SK-N-MC (cell line): ENCODE measurements around the gene APOOL.

Experiments used
- EZH2 ChIP-seq: fragments of 200-600 bp; sonication (generic); IDR thresholded peaks from one replicate; pipeline ENCODE4 v1.6.1; 2017; ENCODE audit warnings: antibody characterized with exemption
- FOXP2 ChIP-seq: optimal IDR thresholded peaks from 2 replicates; pipeline ENCODE3; 2011; ENCODE audit warnings: mild to moderate bottlenecking, moderate library complexity; ENCODE audit not compliant: insufficient read depth; ENCODE audit errors: extremely low read length, control extremely low read depth
- POLR2AphosphoS5 ChIP-seq: IDR thresholded peaks from 2 replicates; pipeline ENCODE4 v1.6.1; 2012; ENCODE audit warnings: mild to moderate bottlenecking, low read depth, low read length, borderline replicate concordance

DNA sequence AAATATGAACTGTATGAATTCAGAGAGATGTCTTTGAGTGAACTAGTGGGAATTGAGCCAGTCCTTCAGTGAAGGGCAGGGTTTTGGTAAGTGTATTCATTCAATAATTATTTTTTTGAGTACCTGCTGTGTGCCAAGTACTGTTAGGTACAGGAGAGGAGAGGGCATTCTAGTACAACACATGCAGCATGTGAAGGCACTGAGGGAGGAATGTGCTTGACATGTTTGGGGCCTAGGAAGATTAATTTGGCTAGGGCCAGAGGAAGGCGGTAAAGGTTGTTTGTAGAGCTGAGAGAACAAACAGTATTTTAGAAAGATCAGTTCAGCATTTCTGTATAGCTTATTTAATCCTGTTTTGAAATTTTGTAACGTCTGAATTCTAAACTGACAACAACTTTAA is 27.8 kb downstream of the APOOL start:
- TF ChIP-seq EZH2 (no peak), POLR2AphosphoS5 (no peak), FOXP2 (no peak)
